DMS79 treated with DMSO at 0.1 percent for 48 hours (cell line): Measurements from ENCODE around the gene TIGAR.

Source experiments
- DNase-seq: peaks from one replicate; lab custom pipeline; 2025; lab: John Stamatoyannopoulos, UW

The TIGAR gene

DNA sequence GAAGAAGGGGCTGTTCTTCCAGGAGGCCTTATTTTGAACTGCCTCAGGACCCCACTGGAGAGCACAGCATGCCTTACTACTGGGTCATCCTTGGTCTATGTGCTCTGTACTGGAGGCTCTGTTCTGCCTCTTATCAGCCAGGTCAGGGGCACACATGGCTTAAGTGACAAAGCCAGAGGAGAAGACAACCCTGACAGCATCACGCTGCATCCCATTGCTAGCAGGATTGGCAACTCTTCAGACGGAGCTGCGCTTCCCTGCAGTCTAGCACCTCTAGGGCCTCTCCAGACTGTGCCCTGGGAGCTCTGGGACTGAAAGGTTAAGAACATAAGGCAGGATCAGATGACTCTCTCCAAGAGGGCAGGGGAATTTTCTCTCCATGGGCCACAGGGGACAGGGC is 17.3 kb upstream of the TIGAR start:
- no peak for DNase-seq

DNA sequence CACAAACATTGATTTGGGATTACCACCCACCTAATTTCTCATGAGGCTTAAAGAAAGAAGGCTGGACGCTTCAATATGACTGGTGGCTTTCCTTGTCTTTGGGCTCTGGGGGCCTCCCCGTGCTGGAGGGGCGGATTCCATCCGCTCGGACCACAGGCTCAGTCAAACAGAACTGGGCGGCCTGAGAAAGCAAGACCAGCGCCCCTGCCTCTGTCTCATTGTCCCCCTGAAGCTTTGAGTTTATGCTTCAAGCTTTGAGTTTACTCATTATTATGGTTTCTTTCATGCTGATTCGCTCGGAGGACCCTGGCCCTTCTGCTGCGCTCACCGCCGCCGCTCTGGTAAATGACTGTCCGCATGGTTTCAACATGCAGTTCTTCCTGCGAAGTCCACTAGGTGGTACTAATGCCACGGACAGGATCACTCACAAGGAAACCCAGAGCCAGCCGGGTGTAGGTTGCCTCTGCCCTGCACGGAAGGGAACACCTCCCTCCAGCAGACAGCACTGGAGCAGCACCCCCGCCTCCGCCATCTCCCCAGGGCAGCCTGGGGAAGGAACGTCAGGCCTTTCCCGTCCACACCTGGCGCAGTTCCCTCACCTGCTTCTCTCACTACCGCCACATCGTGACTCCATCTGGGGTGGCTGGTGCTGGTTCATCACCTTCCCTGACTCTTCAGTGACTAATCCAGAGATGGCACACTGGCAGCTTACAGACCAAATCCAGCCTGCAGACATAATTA is 13.2 kb upstream of the TIGAR start:
- DNase-seq, result peak; percentile 87

DNA sequence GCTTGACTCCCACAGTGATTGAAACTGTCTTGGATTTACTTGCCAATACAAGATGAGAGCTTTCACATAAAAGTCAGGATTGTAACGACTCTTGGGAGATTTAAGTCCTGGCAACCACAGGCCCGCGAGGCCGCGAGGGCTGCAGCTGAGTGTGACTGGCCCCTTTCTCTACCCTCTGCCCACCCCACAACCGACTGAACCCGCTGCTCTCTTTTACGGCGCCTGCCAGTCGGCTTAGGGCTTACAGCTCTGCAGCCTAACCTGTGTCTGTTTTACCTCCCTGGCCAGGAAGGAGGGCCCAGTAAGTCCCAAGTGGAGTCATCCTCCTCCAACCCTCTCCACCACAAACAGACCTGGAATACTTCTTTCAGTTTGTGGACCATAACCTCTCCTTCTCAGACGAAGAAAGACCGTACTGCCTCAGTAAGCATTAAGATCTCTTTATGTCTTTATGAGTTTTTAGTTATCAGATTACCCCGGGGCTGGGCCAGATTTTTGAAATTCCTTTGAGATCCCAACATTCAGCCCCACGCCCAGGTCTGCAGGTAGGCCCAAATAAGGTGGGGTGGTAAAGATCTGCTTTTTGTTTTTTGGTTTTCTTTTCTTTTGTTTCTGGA is 12.6 kb upstream of the TIGAR start:
- DNase-seq, result no peak

DNA sequence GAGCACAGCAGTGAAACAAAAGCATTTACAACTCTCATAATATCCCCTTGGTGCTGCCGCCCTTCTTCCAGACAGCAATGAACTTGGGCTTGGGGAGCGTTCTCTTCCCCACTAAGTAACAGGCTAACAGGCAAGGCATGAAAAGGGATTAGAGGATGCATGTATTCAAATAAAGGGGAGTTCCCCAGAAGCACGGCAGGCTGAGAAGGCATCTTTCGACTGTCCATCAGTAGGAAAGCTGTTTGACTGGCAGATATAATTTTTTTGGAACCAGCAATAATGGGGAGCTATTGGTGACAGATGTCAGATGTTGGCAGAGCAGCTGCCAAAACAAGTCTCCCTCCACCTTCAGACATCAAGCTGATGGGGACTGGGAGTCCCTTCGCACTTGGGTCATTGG is 9.2 kb upstream of the TIGAR start:
- no peak for DNase-seq

DNA sequence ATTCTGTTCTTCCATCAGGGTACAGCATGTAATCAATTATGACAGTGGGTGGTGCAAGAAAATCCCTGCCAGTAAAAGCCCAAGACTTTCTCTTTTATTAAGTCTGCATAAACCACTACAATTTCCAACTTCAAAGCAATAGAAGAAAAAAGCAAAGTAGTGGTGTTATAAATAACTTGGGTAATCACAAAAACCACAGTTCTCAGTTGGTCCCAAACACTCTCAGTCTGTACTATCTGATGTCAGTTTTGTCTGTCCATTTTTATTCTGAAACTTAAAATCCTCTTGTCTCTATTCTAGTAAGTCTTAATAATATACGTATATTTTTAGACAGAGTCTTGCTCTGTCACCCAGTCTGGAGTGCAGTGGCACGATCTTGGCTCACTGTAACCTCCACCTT is 8.8 kb upstream of the TIGAR start:
- no peak for DNase-seq

DNA sequence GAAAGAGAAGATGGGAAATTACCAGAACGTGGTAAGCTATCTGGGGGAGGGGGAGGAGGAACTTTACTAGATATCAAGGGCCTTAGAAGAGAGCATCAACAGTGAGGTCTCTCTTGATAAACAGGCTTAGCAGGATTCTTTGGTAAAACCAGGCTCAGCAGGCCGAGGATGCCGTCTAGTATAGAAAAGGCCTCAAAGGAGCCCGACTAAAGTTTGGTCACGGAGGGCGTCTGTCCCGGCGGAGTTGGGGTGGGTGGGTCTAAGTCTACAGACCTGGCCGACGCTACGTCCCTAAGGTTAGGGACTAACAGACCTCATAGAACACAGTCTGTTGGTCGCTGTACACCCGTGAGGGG is 538 bp upstream of the TIGAR start:
- no peak for DNase-seq

DNA sequence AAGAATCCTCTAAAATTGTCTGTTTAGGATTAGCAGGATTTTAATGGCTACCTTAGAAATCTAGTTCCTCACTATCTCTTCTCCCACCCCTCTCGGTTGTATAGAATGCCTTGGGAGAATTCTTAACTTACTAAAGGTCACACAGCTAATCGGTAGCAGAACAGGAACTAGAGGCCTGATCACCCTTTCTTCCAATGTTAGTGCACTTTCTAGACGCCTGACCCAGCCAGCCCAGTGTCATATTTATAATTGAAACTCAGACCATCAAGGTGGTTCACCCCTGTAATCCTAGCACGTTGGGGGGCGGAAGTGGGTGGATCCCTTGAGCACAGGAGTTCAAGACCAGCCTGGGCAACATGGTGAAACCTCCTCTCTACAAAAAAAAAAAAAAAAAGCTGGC is 1.7 kb downstream of the TIGAR start:
- DNase-seq, result no peak

DNA sequence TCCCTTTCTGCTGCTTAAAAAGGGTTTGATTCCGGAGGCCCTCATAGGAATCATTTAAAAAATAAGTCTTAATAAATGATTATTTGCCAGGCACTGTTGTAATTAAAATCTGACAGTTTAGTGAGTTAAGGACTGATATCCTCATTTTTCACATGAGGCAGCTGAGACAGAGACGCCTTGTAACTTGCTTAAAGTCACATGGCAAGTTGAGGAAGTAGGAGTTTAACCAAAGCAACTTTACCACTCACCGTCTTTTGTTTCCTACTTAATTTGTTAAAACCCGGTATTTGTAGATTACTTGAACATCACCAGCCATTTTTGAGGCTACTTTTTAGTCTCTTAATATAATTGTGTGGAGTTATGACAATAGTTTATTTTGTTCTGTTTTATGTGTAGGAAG is 2.4 kb downstream of the TIGAR start:
- no peak for DNase-seq

DNA sequence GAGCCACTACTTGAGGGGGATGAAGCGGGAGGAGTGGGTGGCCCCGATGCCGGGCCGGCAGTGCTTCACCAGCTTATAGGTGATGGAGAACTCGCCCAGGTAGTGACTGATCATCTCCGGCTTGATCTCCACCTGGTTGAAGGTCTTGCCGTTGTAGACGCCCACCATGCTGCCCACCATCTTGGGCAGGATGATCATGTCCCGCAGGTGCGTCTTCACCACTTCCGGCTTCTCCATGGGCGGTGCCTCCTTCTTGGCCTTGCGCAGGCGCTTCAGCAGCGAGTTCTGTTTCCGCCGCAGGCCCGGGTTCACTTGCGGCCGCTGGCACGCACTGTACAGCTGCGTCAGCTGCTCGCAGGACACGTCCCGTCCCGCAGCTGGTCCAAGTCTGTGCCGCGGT is 3.4 kb downstream of the TIGAR start:
- no peak for DNase-seq

DNA sequence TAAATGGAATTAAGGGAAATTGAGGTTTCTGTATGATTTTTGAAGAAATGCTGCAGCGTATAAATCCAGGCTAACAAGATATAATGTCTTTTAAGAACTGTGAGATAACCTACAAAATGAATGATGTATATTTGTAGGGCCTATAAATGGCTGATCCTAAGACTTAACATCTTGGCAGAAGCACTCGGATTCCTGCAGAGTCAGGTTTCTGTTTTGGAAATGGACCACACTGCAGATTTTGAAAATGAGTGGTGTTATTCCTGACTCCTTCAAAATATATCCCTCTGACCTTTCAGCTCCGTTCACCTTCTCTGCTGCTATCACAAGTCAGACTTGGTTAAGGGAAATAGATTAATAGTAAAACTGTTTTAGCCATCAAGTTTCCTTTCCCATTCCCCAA is 5.0 kb downstream of the TIGAR start:
- no peak for DNase-seq

DNA sequence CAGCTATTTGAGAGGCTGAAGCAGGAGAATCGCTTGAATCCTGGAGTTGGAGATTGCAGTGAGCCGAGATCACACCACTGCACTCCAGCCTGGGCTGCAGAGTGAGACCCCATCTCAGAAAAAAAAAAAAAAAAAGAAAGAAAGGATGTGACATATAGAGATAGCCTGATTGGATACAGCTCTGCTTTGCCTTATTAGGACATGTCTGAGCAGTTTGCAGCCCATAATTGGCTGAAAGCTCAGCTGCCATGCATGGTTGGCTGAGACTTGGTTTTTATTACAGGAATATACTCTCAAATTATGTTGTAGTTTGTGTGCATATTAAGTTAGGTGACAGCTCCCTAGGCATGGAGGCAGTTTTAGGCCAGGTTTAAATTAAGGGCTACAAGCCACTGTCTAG is 6.3 kb downstream of the TIGAR start:
- no peak for DNase-seq

DNA sequence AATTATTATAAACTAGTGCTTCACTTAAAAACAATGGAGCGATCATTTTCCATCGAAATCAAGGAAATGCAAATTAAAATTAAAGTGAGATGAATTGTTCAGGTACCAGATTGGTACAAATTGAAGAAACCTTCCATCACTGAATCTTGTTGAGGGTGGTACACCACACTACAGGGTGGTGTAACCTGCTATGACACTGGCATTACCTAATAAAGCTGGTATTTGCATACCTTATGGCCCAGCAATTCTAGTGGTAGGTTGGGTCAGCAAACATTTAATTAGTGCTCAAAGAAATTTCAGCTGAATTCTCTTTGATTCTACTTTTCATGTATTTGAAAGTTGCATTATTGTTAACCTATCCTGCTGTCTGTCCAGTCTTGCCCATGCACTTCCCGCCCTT is 9.2 kb downstream of the TIGAR start:
- no peak for DNase-seq

DNA sequence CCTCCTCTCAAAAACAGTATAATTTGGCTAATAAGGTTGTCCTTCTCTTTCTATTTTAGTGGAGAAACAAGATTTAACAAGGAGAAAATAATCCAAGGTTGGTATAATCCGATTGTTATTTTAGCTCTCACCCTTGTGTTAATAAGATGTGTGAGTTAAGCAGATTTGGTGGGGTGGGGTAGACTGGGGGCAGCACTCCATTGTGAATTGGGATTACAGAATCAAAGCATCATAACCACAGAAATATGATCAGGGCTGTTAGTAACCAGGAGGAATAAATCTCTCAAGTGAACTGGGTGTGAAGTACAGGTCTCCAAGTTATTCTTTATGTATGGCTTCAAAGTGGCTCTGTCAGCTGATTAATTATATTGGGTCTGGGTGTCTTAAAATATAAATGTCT is 10.2 kb downstream of the TIGAR start:
- no peak for DNase-seq

DNA sequence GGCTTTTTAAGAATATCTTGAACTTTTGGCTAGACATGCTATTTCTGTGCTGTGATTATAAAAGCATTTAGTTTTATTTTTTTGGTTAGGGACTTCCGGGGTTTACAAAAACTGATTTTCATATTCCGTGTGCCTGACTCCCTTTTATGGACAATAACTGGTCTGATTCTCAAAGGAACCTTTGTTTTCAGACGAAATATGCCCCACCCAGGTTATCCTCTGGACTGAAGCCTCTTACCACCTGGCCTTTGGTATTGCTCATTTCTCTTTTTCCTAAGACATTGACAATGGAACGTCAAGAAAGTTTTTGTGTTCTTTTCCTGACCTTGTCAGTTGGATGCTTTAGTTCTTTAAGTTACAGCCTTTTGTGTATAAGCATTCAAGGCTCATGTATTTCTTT is 10.8 kb downstream of the TIGAR start:
- DNase-seq, result no peak

DNA sequence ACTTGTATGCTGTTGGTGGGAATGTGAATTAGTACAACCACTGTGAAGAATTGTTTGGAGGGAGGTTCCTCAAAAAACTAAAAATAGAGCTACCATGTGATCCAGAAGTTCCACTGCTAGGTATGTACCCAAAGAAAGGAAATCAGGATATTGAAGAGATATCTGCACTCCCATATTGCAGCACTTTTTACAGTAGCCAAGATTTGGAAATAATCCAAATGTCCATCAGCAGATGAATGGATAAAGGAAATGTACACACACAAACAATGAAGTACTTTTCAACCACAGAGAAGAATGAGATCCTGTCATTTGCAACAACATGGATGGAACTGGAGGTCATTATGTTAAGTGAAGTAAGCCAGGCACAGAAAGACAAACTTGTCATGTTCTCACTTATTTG is 25.9 kb downstream of the TIGAR start:
- no peak for DNase-seq

DNA sequence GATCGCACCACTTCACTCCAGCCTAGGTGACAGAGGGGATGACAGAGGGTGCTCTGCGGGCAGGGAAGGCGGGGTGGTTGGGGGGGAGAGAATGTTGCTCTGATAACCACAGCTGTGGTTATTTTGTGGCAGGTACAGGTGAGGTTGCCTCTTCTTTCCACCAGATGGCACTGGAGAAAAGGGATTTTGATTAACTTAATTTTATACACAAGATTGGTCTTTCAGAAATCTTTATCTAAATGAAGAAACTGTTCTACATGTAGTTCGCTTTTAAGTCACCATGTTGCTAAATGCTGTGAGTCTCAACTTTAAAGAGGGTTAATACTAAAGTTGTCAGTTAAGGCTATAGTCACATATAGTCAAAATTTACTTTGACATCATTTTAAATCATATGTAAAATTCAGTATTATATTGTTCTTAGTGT is 32.8 kb downstream of the TIGAR start:
- DNase-seq, result peak; percentile 16

DNA sequence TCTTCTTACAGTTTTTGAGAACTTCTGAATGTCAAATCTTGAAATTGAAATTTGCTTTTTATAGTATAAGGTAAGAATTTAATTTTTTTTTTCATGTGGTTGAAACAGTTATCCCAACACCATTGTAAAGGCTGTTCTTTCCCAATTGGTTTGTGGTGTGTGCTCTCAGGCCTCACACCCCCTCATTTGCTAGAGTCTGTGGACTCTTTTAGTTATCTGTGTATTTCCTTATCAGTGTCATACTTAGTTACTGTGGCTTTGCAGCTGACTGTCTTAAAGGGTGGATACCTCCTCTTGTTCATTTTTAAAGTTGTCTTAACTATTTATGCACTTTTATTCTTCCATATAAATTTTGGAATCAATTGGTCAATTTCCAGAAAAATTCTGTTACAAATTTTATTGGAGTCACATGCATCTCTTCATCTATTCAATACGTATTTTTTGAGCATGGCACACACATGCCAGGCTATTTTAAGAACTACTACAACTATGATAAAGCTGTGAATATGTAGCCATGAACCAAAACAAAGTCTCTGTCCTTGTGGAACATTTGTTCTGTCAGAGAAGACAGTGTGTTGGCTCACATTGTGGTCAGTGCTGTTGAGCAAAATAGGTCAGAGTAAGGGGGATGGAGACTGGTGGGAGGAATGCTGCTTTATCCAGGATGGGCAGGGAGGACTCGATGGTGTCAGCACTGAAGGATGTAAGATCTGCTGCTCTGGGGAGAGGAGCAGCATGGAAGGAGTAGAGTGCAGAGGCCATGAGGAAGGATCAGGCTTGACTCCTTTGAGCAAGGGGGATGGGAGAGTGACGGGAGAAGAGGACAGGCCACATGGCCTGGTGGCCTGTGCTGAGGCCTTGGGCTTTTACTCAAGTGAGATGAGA is 34.4 kb downstream of the TIGAR start:
- DNase-seq, result no peak

DNA sequence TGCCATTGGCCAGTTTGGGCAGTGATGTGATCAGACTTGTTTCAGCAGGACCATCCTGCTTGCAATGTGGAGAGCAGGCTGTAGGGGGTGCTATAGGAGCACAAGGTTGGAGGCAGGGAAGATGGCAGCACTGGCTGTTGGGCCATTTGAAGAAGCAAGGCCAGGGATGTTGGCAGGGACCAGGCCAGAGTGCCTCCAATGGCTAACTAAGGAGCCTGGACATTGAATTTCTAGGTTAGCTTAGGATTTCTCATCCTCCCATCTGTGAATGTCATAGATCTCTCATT is 35.0 kb downstream of the TIGAR start:
- no peak for DNase-seq

DNA sequence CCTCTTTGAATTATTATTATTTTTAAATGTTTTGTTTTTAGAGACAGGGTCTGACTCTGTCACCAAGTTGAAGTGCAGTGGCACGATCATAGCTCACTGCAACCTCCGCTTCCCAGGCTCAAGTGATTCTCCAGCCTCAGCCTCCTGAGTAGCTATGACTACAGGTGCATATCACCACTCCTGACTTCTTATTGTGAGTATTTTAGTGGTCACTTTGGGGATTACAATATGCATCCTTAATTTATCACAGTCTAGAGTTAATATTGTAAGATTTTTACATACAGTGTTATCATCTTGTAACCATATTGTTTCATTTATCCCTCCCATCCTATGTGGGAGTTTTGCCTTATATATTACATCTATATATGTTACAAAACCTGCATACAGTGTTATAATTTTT is 45.1 kb downstream of the TIGAR start:
- DNase-seq, result no peak

DNA sequence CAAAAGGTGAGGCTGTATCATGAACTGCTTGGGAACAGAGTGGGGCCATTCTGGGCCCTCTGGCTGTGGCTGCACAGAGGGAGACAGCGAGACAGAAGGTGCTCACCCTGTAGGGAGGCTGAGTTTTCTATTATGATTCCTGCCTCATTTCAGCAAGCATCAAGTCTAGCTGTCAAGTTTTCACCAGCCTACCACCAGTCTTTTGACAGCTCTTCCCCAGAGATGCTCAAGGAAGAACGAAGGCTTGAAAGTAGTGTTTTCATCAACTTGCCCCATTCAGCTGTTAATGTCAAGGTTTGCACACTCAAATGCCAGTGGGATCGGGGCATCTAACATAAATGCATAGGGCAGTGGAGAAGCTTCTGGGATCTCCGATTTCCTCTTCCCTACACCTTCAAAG is 48.5 kb downstream of the TIGAR start:
- DNase-seq, result no peak

DNA sequence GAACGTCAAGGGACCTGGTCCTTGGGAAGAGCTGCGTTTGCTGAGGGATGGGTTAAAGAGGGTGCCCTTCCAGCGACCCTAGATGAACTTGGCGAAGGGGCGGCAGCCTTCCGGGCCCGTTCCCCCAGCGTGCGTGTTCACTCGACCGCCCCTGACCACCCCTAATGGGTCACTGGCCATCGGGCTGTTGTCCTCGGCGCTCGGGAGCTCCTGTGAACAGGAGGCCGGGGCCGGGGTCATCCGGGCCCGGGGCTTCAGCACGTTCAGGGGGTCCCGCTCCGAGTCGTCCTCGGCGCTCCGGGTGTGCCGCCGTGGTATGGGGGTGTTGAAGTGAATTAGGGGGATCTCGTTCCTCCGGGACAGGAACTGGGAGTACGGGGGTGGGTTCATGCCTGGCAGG is 49.3 kb downstream of the TIGAR start:
- DNase-seq, result no peak

DNA sequence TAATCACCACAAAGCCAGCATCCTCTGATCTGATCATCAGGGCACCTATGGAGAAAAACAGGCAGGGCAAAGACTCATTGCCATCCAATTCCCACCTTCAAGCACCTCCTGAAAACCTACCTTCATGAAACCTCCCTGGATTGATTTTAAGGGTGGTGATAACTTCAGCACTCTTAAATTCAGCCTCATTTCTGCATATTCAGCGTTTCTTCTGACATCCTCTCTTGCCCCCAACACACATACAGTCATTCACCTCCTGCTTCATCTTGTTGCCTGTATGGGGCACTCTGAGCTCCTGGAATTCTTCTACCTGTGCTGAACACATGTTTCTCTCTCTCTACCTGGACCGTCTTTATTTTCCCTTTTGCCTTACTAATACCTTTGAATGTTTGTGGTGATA is 51.6 kb downstream of the TIGAR start:
- DNase-seq, result no peak

DNA sequence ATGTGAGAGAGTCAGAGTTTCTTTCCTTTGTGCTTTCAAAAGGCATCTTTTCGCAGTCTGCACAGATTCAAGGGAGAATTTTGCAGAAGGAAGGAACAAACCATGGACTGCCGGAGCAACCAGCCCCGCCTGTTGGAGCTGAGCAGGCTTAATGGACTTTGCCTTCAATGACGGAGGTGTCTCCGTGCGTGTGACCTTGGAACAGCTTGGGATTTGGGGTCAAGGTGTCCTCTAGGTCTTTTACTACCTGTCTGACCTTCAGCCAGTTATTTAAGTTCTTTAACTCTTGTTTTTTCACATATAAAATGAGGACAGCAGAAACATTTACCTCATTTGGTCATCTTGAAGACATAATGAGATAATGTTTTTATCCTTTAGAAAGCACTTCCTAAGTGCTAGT is 54.4 kb downstream of the TIGAR start:
- DNase-seq, result no peak

DNA sequence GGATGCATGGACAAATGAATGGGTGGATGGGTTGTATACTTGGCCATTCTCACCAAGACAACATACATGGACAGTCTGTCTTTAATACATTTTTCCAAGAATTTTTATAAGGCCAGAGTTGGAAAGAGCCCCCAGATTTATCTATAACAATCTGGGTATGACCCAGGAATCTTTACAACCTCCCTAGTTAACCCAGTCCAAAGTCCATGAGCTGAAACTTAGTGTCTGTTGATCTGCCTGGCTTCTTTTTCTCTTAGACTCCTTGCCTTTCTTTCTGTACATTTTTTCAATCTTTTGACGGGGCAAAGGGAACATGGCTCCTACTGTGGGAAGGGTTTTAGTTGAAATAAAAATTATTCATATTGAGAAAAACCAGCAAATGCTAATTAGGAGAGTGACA is 57.8 kb downstream of the TIGAR start:
- no peak for DNase-seq
